ENCODE measurements around the gene SH3RF3. TPM values are rescaled to one million over a fixed set of nuclear protein-coding genes. Genes with fewer than 3 reads are reported as not detected.

Gene SH3RF3
- polyA plus RNA-seq, 4 donors: 4.5 to 6.4 (median 5.7) TPM

DNA sequence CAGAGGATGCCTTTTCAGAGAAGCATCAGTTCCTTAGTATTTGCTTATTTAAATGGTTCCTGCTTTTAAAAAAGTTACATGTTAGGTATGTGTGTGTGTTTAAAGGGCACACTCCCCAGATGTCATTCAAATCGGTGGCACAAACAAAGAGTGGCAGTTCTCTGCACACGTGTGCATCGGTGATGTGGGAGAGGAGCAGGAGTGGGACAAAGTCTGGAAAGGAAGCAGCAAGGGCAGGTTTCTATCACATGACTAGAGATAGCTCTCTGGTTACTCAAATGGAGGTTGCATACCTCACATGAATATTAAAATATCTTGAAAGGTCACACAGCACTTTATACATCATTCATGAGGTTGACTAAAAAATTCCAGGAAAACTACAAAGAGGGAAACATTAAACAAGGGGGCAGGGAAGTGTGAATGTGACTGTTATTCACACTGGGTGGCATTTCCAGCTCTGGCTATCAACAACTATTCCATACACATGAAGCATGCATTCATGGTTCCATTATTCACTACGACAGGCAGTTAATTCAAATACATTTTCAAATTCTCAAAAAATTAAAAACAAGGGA lies 420.1 kb downstream of the SH3RF3 start:
- no peak for DNase-seq (ENCODE audit: low read depth in 4 of 4, low spot score in 2 of 4)

Other genes with a start within 250 kb of the SH3RF3 start
- gene EDAR, start 140.0 kb upstream of the SH3RF3 start, polyA plus RNA-seq (ENCODE audit: insufficient read length in 4 of 4): 1 to 10 TPM; 2.5 to 3.6 (median 3.3) TPM